Activated CD4-positive, CD25-positive, alpha-beta regulatory T cell treated with anti-CD3 and anti-CD28 coated beads, Interleukin-2, amount 50 U/mL, for 72 hours (primary cell): ENCODE results near the gene MYMX.

Experiments used
- DNase-seq: peaks from one replicate; pipeline ENCODE4 v3.0.0; 2021

The MYMX gene

DNA sequence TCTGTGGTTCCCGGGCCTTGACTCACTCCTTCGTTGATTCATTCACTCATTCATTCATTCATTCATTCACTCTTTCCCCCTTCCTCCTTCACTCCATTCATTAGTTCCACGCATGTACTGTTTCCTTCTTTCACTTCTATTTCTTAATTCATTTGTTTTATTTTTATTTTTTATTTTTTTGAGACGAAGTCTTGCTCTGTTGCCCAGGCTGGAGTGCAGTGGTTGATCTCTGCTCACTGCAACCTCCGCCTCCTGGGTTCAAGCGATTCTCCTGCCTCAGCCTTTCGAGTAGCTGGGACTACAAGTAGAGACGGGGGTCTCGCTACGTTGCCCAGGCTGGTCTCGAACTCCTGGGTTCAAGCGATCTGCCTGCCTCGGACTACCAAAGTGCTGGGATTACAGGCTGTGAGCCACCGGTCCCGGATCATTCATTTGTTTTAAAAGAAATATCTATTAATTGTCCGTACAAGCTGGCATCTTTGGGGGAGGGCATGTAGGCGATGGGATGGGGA is 49.1 kb downstream of the MYMX start:
- no peak for DNase-seq

DNA sequence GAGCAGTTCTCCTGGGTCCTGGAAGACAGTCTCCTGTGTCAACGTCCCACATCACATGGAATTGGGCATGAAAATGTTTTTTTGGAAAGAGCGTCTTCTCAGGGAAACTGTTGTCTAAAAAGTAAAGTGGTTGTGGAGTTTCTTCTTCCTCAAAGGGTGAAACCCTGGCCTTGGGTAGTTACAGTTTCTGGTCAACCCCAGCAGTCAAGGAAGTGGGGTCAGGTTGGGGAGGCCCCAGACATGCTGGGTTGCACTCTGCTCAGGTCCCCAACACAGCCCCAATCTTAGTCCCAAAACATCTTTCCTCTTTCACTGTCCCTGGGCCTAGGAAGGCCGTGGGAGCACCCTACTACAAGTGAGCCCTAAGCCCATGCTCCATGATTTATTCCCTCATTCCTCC is 49.6 kb downstream of the MYMX start:
- no peak for DNase-seq

DNA sequence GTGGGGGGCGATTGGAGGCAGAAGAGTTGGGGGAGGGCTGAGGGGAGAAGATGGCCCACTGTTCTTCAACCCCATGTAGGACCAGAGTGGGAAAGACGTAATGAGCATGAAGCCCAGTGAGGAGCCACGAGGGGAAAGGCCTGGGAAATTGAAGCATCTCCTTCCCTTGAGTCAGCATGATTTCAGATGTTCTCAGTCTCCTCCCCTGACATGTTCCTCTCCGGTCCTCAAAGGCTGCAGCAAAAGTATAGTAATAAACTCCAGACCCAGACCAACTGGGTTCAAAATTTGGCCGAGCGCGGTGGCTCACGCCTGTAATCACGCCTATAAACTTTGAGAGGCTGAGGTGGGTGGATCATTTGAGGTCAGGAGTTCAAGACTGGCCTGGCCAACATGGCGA is 50.5 kb downstream of the MYMX start:
- no peak for DNase-seq
